Calu3 (cell line): Measurements from ENCODE around the gene LHFPL6. TPM values are rescaled to one million over a fixed set of nuclear protein-coding genes. Genes with fewer than 3 reads are reported as not detected.
A peak's percentile ranks its signal among the peaks of the same experiment; 100 is the strongest.

Source experiments
- BruUV-seq: library from RNA; stranded (reverse); fragments of 400-500 nt; replicated peaks from 2 replicates; lab custom pipeline; 2021; lab: Mats Ljungman, UMichigan
- CTCF ChIA-PET: fragments of 300-600 bp; sonication (Branson Sonifier 250); formaldehyde crosslinking; loops from one replicate; lab custom pipeline; 2022; ENCODE audit warnings: antibody characterized with exemption; lab: Charles Lee
- DNase-seq: peaks from one replicate; pipeline ENCODE4 v3.0.0; 2022
- H3K27ac Mint-ChIP-seq: one replicate; pipeline ENCODE4 v1.8.0; 2022; ENCODE audit warnings: mixed read lengths; ENCODE audit not compliant: unreplicated experiment
- H3K27me3 Mint-ChIP-seq: one replicate; pipeline ENCODE4 v1.8.0; 2022; ENCODE audit warnings: mixed read lengths; ENCODE audit not compliant: unreplicated experiment
- H3K36me3 Mint-ChIP-seq: one replicate; pipeline ENCODE4 v1.8.0; 2022; ENCODE audit warnings: mild to moderate bottlenecking, moderate library complexity, mixed read lengths; ENCODE audit not compliant: insufficient read depth, unreplicated experiment
- H3K4me1 Mint-ChIP-seq: one replicate; pipeline ENCODE4 v1.8.0; 2022; ENCODE audit warnings: mild to moderate bottlenecking, low read depth, mixed read lengths; ENCODE audit not compliant: unreplicated experiment
- H3K4me3 Mint-ChIP-seq: one replicate; pipeline ENCODE4 v1.8.0; 2022; ENCODE audit warnings: mild to moderate bottlenecking, low read depth, moderate library complexity, mixed read lengths; ENCODE audit not compliant: unreplicated experiment
- H3K9me3 Mint-ChIP-seq: one replicate; pipeline ENCODE4 v1.8.0; 2022; ENCODE audit warnings: low read depth, mixed read lengths; ENCODE audit not compliant: unreplicated experiment
- intact Hi-C: fragments of 100-400 bp; cut with micrococcal nuclease; formaldehyde crosslinking; loops from one replicate; pipeline ENCODE4 v1.10.0; 2022; ENCODE audit not compliant: unreplicated experiment
- total RNA-seq: library from RNA; stranded (reverse); gene quantifications from 2 replicates; pipeline ENCODE4 v1.2.3, GENCODE V29; 2022
- TF ChIP-seq, protein P1 (sequence below): fragments of 200-600 bp; IDR thresholded peaks from one replicate; pipeline ENCODE4 v1.8.0; 2022; ENCODE audit warnings: antibody characterized with exemption; ENCODE audit not compliant: unreplicated experiment

LHFPL6 gene
- total RNA-seq, 1 experiment from 2014 or later: not detected

DNA sequence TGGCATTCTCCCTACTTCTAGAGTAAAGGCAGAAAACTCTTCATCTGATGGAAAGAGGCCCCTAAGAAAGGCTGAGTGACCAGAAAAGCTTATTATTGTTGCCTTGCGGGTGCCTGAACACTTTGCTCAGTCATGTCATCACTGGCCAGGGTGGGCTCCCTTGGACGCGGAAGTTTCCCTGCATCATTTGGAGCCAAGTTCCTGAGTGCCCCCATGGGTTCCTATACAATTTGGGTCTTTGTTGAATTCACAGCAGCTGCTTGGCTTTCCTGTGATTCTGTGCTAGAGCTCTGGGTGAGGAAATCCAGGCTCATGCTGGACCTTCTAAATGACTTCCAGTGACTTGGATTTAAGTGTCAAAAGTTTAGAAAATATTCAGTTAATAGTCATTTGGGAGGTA lies 232.9 kb downstream of the LHFPL6 start:
- Mint-ChIP-seq H3K36me3 (no peaks in the 10 kb centered on the region), H3K27me3 (peaks cover 15% of the 10 kb centered on the region), H3K4me1 (peaks cover 5% of the 10 kb centered on the region), H3K9me3 (no peaks in the 10 kb centered on the region), H3K4me3 (no peak overlapping the region), H3K27ac (no peak overlapping the region)
- DNase-seq: no peak
- no TSS peak for BruUV-seq
- CTCF ChIA-PET: no interaction called here
- intact Hi-C loops: no loop called here
- TF ChIP-seq, protein P1, sequence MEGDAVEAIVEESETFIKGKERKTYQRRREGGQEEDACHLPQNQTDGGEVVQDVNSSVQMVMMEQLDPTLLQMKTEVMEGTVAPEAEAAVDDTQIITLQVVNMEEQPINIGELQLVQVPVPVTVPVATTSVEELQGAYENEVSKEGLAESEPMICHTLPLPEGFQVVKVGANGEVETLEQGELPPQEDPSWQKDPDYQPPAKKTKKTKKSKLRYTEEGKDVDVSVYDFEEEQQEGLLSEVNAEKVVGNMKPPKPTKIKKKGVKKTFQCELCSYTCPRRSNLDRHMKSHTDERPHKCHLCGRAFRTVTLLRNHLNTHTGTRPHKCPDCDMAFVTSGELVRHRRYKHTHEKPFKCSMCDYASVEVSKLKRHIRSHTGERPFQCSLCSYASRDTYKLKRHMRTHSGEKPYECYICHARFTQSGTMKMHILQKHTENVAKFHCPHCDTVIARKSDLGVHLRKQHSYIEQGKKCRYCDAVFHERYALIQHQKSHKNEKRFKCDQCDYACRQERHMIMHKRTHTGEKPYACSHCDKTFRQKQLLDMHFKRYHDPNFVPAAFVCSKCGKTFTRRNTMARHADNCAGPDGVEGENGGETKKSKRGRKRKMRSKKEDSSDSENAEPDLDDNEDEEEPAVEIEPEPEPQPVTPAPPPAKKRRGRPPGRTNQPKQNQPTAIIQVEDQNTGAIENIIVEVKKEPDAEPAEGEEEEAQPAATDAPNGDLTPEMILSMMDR: no peak

- CTCF ChIA-PET: no interaction called here
- peaks cover 19% of the 10 kb centered on the region for H3K27me3 Mint-ChIP-seq
- TF ChIP-seq, protein P1: no peak
- no peak for DNase-seq
- peaks cover 8% of the 10 kb centered on the region for H3K4me1 Mint-ChIP-seq
- H3K27ac Mint-ChIP-seq: no peak overlapping the region
- BruUV-seq: no TSS peak
- no peaks in the 10 kb centered on the region for H3K9me3 Mint-ChIP-seq
- H3K4me3 Mint-ChIP-seq: no peak overlapping the region
- no peaks in the 10 kb centered on the region for H3K36me3 Mint-ChIP-seq
- intact Hi-C loops: no loop called here
Observed at GRCh38 chr13:39369161-39369890, 233.7 kb downstream of the LHFPL6 start.

- H3K4me3 Mint-ChIP-seq: no peak overlapping the region
- H3K9me3 Mint-ChIP-seq: no peaks in the 10 kb centered on the region
- CTCF ChIA-PET: no interaction called here
- intact Hi-C loops: no loop called here
- DNase-seq: no peak
- no peak overlapping the region for H3K27ac Mint-ChIP-seq
- peaks cover 8% of the 10 kb centered on the region for H3K4me1 Mint-ChIP-seq
- H3K27me3 Mint-ChIP-seq: peaks cover 19% of the 10 kb centered on the region
- H3K36me3 Mint-ChIP-seq: no peaks in the 10 kb centered on the region
- no TSS peak for BruUV-seq
- TF ChIP-seq, protein P1: no peak
Observed at GRCh38 chr13:39365879-39366278, 237.1 kb downstream of the LHFPL6 start.

DNA sequence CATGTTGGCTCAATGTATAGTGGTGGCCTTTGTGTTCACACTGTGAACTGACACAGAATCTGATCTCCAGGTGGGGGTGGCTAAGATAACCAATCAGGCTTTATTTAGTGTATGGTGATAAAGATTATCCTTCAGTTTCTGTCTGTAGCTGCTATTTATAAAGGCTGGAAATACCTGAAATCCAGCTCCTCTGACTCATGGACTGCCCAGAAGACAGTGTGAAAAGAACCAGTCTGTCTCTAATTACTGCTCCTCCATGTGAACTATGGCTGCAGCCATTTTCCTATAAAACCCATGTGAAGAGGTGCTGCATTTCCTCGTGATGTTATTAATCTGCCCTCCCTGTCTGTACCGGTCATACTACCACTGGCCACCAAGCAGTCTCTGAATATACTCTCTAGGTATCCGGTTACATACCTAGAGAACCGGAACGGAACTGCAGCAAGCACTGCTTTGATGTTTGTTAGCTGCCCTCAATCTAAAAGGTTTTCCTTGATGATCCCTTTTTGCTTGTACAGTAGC lies 238.0 kb downstream of the LHFPL6 start:
- no TSS peak for BruUV-seq
- H3K4me3 Mint-ChIP-seq: no peak overlapping the region
- no peaks in the 10 kb centered on the region for H3K9me3 Mint-ChIP-seq
- no peak overlapping the region for H3K27ac Mint-ChIP-seq
- TF ChIP-seq, protein P1: no peak
- intact Hi-C loops: no loop called here
- CTCF ChIA-PET: no interaction called here
- no peaks in the 10 kb centered on the region for H3K36me3 Mint-ChIP-seq
- H3K27me3 Mint-ChIP-seq: peaks cover 19% of the 10 kb centered on the region
- peaks cover 8% of the 10 kb centered on the region for H3K4me1 Mint-ChIP-seq
- peak; percentile 2 for DNase-seq
